Transverse colon (tissue), 4 donors: ENCODE data around the gene POLE. TPM values are rescaled to one million over a fixed set of nuclear protein-coding genes. Genes with fewer than 3 reads are reported as not detected.
A peak's percentile ranks its signal among the peaks of the same experiment; 100 is the strongest.

Source experiments
- DNase-seq: peaks from one replicate; pipeline ENCODE4 v3.0.0-alpha.2; 2019
- H3K27ac ChIP-seq, 4 donors: fragments of 200-600 bp; sonication (generic); 2 replicates each; pipeline ENCODE4 v1.5.1; 2016 to 2018; ENCODE audit warnings: inconsistent platforms in 4 of 4
- H3K27me3 ChIP-seq: fragments of 200-600 bp; sonication (generic); 2 replicates; pipeline ENCODE4 v1.5.1; 2017; ENCODE audit warnings: inconsistent platforms
- H3K36me3 ChIP-seq, 4 donors: fragments of 200-600 bp; sonication (generic); 2 replicates each; pipeline ENCODE4 v1.5.1; 2017 to 2019; ENCODE audit warnings: inconsistent platforms in 4 of 4
- H3K4me1 ChIP-seq, 4 donors: fragments of 200-600 bp; sonication (generic); 2 replicates each; pipeline ENCODE4 v1.5.1; 2017 to 2020; ENCODE audit warnings: inconsistent platforms in 4 of 4
- H3K4me3 ChIP-seq, 4 donors: fragments of 200-600 bp; sonication (generic); 1 replicate in 1 of 4; 2 replicates in 3 of 4; pipeline versions ENCODE4 v1.5.1 to v1.6.1; 2017 to 2019; ENCODE audit warnings: inconsistent platforms in 4 of 4
- H3K9me3 ChIP-seq, 2 donors: fragments of 200-600 bp; sonication (generic); 2 replicates each; pipeline ENCODE4 v1.5.1; 2017 to 2019; ENCODE audit warnings: inconsistent platforms in 2 of 2
- CTCF ChIP-seq, 5 experiments: fragments of 200-600 bp in 3 of 5; fragments of 450-650 bp in 2 of 5; sonication (generic) in 3 of 5; IDR thresholded peaks; 1 replicate in 2 of 5; 2 replicates in 3 of 5; pipeline ENCODE4 v1.5.1; 2016 to 2017; ENCODE audit warnings: antibody characterized with exemption in 5 of 5, inconsistent platforms in 3 of 5, mild to moderate bottlenecking in 2 of 5, moderate library complexity in 1 of 5
- EP300 ChIP-seq: sonication (generic); formaldehyde crosslinking; IDR thresholded peaks from one replicate; pipeline ENCODE4 v1.6.1; 2017; ENCODE audit warnings: antibody characterized with exemption, low read depth
- POLR2A ChIP-seq: fragments of 450-650 bp; IDR thresholded peaks from one replicate; pipeline ENCODE4 v1.6.1; 2016; ENCODE audit warnings: antibody characterized with exemption, mild to moderate bottlenecking, moderate library complexity
- POLR2AphosphoS5 ChIP-seq, 3 donors: sonication (generic); formaldehyde crosslinking; IDR thresholded peaks; one replicate each; pipeline ENCODE4 v1.6.1; 2016; ENCODE audit warnings: antibody characterized with exemption in 3 of 3
- WGBS, 2 donors: methylation state at CpG; one replicate each; pipeline ENCODE4 v1.1.5; 2018; ENCODE audit warnings: low coverage in 1 of 2; 5-methylcytosine and 5-hydroxymethylcytosine counted together
- in situ Hi-C, 4 donors: fragments of 200-750 bp; cut with MboI; loops; one replicate each; pipeline versions ENCODE4 v1.15.0 to v1.15.1; 2017; ENCODE audit warnings: low sequenced_read_pairs in 3 of 4, low pct_ligation_motif_present in 1 of 4, low pct_unique_long_range_greater_than_20kb in 1 of 4
- intact Hi-C: fragments of 100-400 bp; cut with DNase I; formaldehyde crosslinking; loops from one replicate; pipeline ENCODE4 v1.15.1; 2023; ENCODE audit warnings: low total_unique reads
- total RNA-seq, 4 donors: library from RNA; depleted of rRNA; stranded (reverse); fragments of >200 nt; gene quantifications; one replicate each; pipeline ENCODE4 v1.1.0, GENCODE V29; 2016

The POLE gene
- total RNA-seq, 4 donors from 2014 or later, result 57.0 to 204 (median 74.1) TPM

- 74% methylated on average over 28 of the region's 50 CpGs; no CpG with 5 or more reads in 1 of the 2 donors for WGBS, 2 donors
- H3K4me1 ChIP-seq, result no peaks in the 10 kb centered on the region
- no peak overlapping the region for H3K27ac ChIP-seq
- TF ChIP-seq EP300, result no peak
- no peak for TF ChIP-seq POLR2AphosphoS5 (IDR thresholded peaks at IDR 0.05)
- no peak for TF ChIP-seq POLR2A
- no peak for TF ChIP-seq CTCF (IDR thresholded peaks at IDR 0.05)
- no peaks in the 10 kb centered on the region for H3K9me3 ChIP-seq
- no peaks in the 10 kb centered on the region for H3K36me3 ChIP-seq
- no peak overlapping the region for H3K4me3 ChIP-seq
- in situ Hi-C loops, result no loop called here
- intact Hi-C loops, result no loop called here
- H3K27me3 ChIP-seq, result no peaks in the 10 kb centered on the region
- no peak for DNase-seq
These were observed 103.8 kb downstream of the POLE start for GRCh38 chr12:132583411-132583710.

- Histone ChIP-seq H3K36me3 (no peaks in the 10 kb centered on the region), H3K27me3 (no peaks in the 10 kb centered on the region), H3K4me1 (no peaks in the 10 kb centered on the region), H3K4me3 (peak overlapping the region in 2 of 4 donors; percentile 12 to 29), H3K27ac (peak overlapping the region in 1 of 4 donors; percentile 25), H3K9me3 (no peaks in the 10 kb centered on the region)
- 93% methylated on average over 88 of the region's 89 CpGs; no CpG with 5 or more reads in 1 of the 2 donors for WGBS, 2 donors
- no peak for TF ChIP-seq EP300
- TF ChIP-seq CTCF (IDR thresholded peaks at IDR 0.05), result no peak
- TF ChIP-seq POLR2AphosphoS5 (IDR thresholded peaks at IDR 0.05), result no peak
- TF ChIP-seq POLR2A, result no peak
- in situ Hi-C loops, result no loop called here
- DNase-seq, result no peak
- intact Hi-C loops, result no loop called here
These were observed 104.3 kb downstream of the POLE start for GRCh38 chr12:132582582-132583410.

- TF ChIP-seq POLR2A, result no peak
- TF ChIP-seq POLR2AphosphoS5 (IDR thresholded peaks at IDR 0.05), result no peak
- no peak for TF ChIP-seq EP300
- Histone ChIP-seq H3K9me3 (no peaks in the 10 kb centered on the region), H3K27ac (peak overlapping the region in 1 of 4 donors; percentile 25), H3K4me3 (peak overlapping the region in 1 of 4 donors; percentile 29), H3K27me3 (no peaks in the 10 kb centered on the region), H3K36me3 (no peaks in the 10 kb centered on the region), H3K4me1 (no peaks in the 10 kb centered on the region)
- intact Hi-C loops (no loop called here), in situ Hi-C loops (no loop called here)
- WGBS, 2 donors, result 85% methylated on average over 22 of the region's 24 CpGs; no CpG with 5 or more reads in 1 of the 2 donors
- no peak for DNase-seq
These were observed 105.1 kb downstream of the POLE start for GRCh38 chr12:132582058-132582420.

GRCh38 chr12:132581348-132582057 lies 105.6 kb downstream of the POLE start:
- Histone ChIP-seq H3K27ac (no peak overlapping the region), H3K4me3 (no peak overlapping the region), H3K4me1 (no peaks in the 10 kb centered on the region), H3K9me3 (no peaks in the 10 kb centered on the region), H3K27me3 (no peaks in the 10 kb centered on the region), H3K36me3 (no peaks in the 10 kb centered on the region)
- WGBS, 2 donors, result 60 to 65% methylated on average over 1 to 12 of the region's 17 CpGs
- in situ Hi-C loops (no loop called here), intact Hi-C loops (no loop called here)
- no peak for TF ChIP-seq EP300
- no peak for TF ChIP-seq POLR2AphosphoS5 (IDR thresholded peaks at IDR 0.05)
- TF ChIP-seq CTCF (IDR thresholded peaks at IDR 0.05), result no peak
- TF ChIP-seq POLR2A, result no peak
- no peak for DNase-seq
